ENCODE measurements around the gene RPL28. TPM values are rescaled to one million over a fixed set of nuclear protein-coding genes. Genes with fewer than 3 reads are reported as not detected.

The RPL28 gene
- total and polyA plus RNA-seq, 2 of the 13 experiments (the other 11 are each of a cell fraction or from before 2014, with no cell fraction given) = 105 to 420 TPM

- Histone ChIP-seq H3K79me2 (ENCODE audit: insufficient read depth, low read length) (no peaks in the 10 kb centered on the region), H3K9me3 (ENCODE audit: low read length) (no peaks in the 10 kb centered on the region), H3K27ac (ENCODE audit: extremely low read length, insufficient read depth, low read length) (no peak within 1 kb of the TSS), H3K4me3 (replicated peaks in 1 of 3; ENCODE audit: insufficient read depth in 1 of 3, low read depth in 2 of 3, low read length in 3 of 3) (peak within 1 kb of the TSS; percentile 30 to 74 (median 65)), H2AFZ (ENCODE audit: low read length) (no peak within 1 kb of the TSS), H3K36me3 (replicated peaks in 1 of 2; ENCODE audit: control insufficient read depth in 1 of 2, insufficient read depth in 2 of 2, low read length in 2 of 2) (no peaks in the 10 kb centered on the region), H3K4me2 (ENCODE audit: low read depth, low read length) (peak within 1 kb of the TSS; percentile 88), H3K9ac (ENCODE audit: insufficient read depth, low read depth, low read length) (0 out of 2 replicates have a peak within 1 kb of the TSS, but pooled peaks have one; percentile 29), H3K4me1 (ENCODE audit: insufficient read depth, low read length) (peaks cover 19% of the 10 kb centered on the region), H3K27me3 (ENCODE audit: control insufficient read depth in 1 of 2, insufficient read depth in 2 of 2, low read length in 2 of 2) (peaks cover 10 to 66% of the 10 kb centered on the region in 2 experiments; a peak in 4 of 5 replicates), H4K20me1 (ENCODE audit: insufficient read depth, low read length) (0 out of 2 replicates have a peak, but pooled peaks cover 4% of the 10 kb centered on the region)
- 14% methylated on average over 11 of the region's 43 CpGs for WGBS (ENCODE audit: low lambda C conversion rate)
- in situ Hi-C loops (cut with HindIII; ENCODE audit: extremely low pct_ligation_motif_present, low pct_unique_long_range_greater_than_20kb) (no loop called here), intact Hi-C loops (cut with micrococcal nuclease; ENCODE audit: unreplicated experiment) (no loop called here)
- FAIRE-seq (no peak), ATAC-seq (no peak), DNase-seq (ENCODE audit: low spot score) (no peak)
- ChIA-PET CTCF (ENCODE audit: low intra/inter-chr PET ratio, low total read pairs) (no interaction called here), POLR2A (no interaction called here)
- TF ChIP-seq CERS6 (CRISPR knock-in tag; IDR thresholded peaks at IDR 0.05) (no peak), ZNF7 (CRISPR knock-in tag; IDR thresholded peaks at IDR 0.05) (no peak), KLF11 (CRISPR knock-in tag; IDR thresholded peaks at IDR 0.05) (no peak), ADNP (CRISPR knock-in tag; IDR thresholded peaks at IDR 0.05) (no peak), CREM (IDR thresholded peaks at IDR 0.05) (no peak), CREM (CRISPR knock-in tag; IDR thresholded peaks at IDR 0.05) (no peak), ZNF205 (CRISPR knock-in tag; IDR thresholded peaks at IDR 0.05) (no peak), ZNF678 (CRISPR knock-in tag; IDR thresholded peaks at IDR 0.05) (no peak), ZNF557 (CRISPR knock-in tag; IDR thresholded peaks at IDR 0.05) (no peak), RFX3 (CRISPR knock-in tag; IDR thresholded peaks at IDR 0.05) (no peak), MIER2 (CRISPR knock-in tag; IDR thresholded peaks at IDR 0.05) (no peak), ZNF883 (CRISPR knock-in tag; IDR thresholded peaks at IDR 0.05; ENCODE audit: not compliant biosample characterization) (no peak), STAG1 (CRISPR knock-in tag; IDR thresholded peaks at IDR 0.05) (no peak), PHF8 (CRISPR knock-in tag; IDR thresholded peaks at IDR 0.05) (no peak)
- BruUV-seq (replicated peaks) = no TSS peak
These were observed 31.0 kb upstream of the RPL28 start, which contains the start of gene COX6B2 for GRCh38 chr19:55354698-55355212. Gene COX6B2 (minus strand): TSS chr19:55354719. CDS start chr19:55354521, 198 bp downstream.

Data from HepG2 (cell line).